PC-3 (cell line): ENCODE measurements around the gene OMP. TPM values are rescaled to one million over a fixed set of nuclear protein-coding genes. Genes with fewer than 3 reads are reported as not detected.

Experiments
- ATAC-seq: fragments of 200-7000 bp; cut with Tn5 transposase; 2 replicates; pipeline ENCODE4 v1.9.1; 2020; ENCODE audit warnings: mild to moderate bottlenecking, moderate library complexity
- BruUV-seq: library from RNA; stranded (reverse); fragments of 400-500 nt; replicated peaks from 2 replicates; lab custom pipeline; 2021; lab: Mats Ljungman, UMichigan
- CTCF ChIA-PET: fragments of 300-600 bp; sonication (Branson Sonifier 250); formaldehyde crosslinking; loops from one replicate; lab custom pipeline; 2022; ENCODE audit warnings: antibody characterized with exemption; lab: Charles Lee
- POLR2A ChIA-PET: fragments of 300-600 bp; sonication (Branson Sonifier 250); formaldehyde crosslinking; loops from one replicate; lab custom pipeline; 2022; ENCODE audit warnings: antibody characterized with exemption; ENCODE audit not compliant: unreplicated experiment; lab: Charles Lee
- DNase-seq: peaks from one replicate; pipeline ENCODE4 v3.0.0-alpha.2; 2015
- H2AFZ ChIP-seq: fragments of 300-600 bp; sonication (generic); 2 replicates; pipeline ENCODE4 v1.6.0; 2016; ENCODE audit warnings: antibody characterized with exemption, low read length
- H3F3A ChIP-seq: fragments of 300-600 bp; sonication (generic); one replicate; pipeline ENCODE4 v1.6.0; 2017; ENCODE audit warnings: antibody characterized with exemption, low read length, control low read depth, mild to moderate bottlenecking; ENCODE audit not compliant: unreplicated experiment
- H3K27ac ChIP-seq: fragments of 300-600 bp; sonication (generic); 2 replicates; pipeline ENCODE4 v1.5.1; 2016; ENCODE audit warnings: mild to moderate bottlenecking, low read length
- H3K27me3 ChIP-seq: fragments of 300-600 bp; sonication (generic); 2 replicates; pipeline ENCODE4 v1.6.1; 2016; ENCODE audit warnings: low read length, mixed read lengths
- H3K36me3 ChIP-seq: fragments of 300-600 bp; sonication (generic); 2 replicates; pipeline ENCODE4 v1.6.1; 2016; ENCODE audit warnings: low read depth, mixed run types, low read length, mixed read lengths
- H3K4me1 ChIP-seq: fragments of 300-600 bp; sonication (generic); 2 replicates; pipeline ENCODE4 v1.5.1; 2016; ENCODE audit warnings: low read length; ENCODE audit not compliant: insufficient read depth
- H3K4me2 ChIP-seq: fragments of 300-600 bp; sonication (generic); 2 replicates; pipeline ENCODE4 v1.6.0; 2016; ENCODE audit warnings: low read length
- H3K4me3 ChIP-seq: fragments of 300-600 bp; sonication (generic); 2 replicates; pipeline ENCODE4 v1.5.1; 2016; ENCODE audit warnings: mild to moderate bottlenecking, low read length, mixed read lengths
- H3K79me2 ChIP-seq: fragments of 300-600 bp; sonication (generic); 2 replicates; pipeline ENCODE4 v1.6.1; 2017; ENCODE audit warnings: low read length, mixed read lengths
- H3K9ac ChIP-seq: fragments of 300-600 bp; sonication (generic); 2 replicates; pipeline ENCODE4 v1.6.0; 2016; ENCODE audit warnings: mild to moderate bottlenecking, low read length
- H3K9me2 ChIP-seq: fragments of 300-600 bp; sonication (generic); replicated peaks from 2 replicates; pipeline ENCODE4 v1.6.1; 2016; ENCODE audit warnings: mixed run types, low read length, mixed read lengths
- H3K9me3 ChIP-seq: fragments of 300-600 bp; sonication (generic); 2 replicates; pipeline ENCODE4 v1.6.1; 2016; ENCODE audit warnings: low read length, mixed read lengths
- H4K20me1 ChIP-seq: fragments of 300-600 bp; sonication (generic); 2 replicates; pipeline ENCODE4 v1.6.1; 2016; ENCODE audit warnings: low read length, mixed read lengths
- EZH2 ChIP-seq: fragments of 300-600 bp; sonication (generic); IDR thresholded peaks from one replicate; pipeline ENCODE4 v1.6.1; 2017; ENCODE audit warnings: antibody characterized with exemption, mild to moderate bottlenecking, low read length; ENCODE audit not compliant: unreplicated experiment
- EZH2phosphoT487 ChIP-seq: fragments of 300-600 bp; sonication (generic); IDR thresholded peaks from 2 replicates; pipeline ENCODE4 v1.6.1; 2018; ENCODE audit warnings: mild to moderate bottlenecking, antibody characterized with exemption, low read length, borderline replicate concordance
- intact Hi-C: fragments of 100-400 bp; cut with micrococcal nuclease; formaldehyde crosslinking; loops from 2 replicates; pipeline ENCODE4 v1.9.0; 2023
- total RNA-seq: library from RNA; depleted of rRNA; stranded (reverse); fragments of >200 nt; gene quantifications from 2 replicates; pipeline ENCODE4 v1.2.3, GENCODE V29; 2014
- TF ChIP-seq, protein P1 (sequence below): fragments of 300-600 bp; sonication (generic); conservative IDR thresholded peaks from 2 replicates; pipeline ENCODE4 v1.5.1; 2017; ENCODE audit warnings: antibody characterized with exemption, low read depth, mild to moderate bottlenecking, low read length

Gene OMP
- total RNA-seq, 1 experiment from 2014 or later, result not detected

DNA sequence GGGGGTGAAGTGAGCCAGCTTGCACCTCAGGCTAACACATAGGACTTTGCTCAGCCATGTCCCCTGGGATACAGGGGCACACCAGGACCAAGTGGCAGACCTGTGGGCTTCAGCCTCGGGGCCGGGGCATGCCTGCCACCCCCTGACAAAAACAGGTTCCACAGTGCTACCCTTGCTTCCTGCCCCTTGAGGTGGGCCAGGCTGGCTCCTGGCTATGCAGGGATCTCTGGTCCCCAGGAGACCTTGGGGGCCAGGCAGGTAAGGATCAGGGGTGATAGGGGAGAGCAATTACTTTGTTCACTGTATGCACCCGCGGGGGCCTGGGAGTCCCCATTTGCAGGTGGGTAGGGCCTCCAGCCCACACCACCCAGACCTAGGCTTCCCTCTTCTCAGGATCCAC lies 23.1 kb downstream of the OMP start:
- Histone ChIP-seq H3K4me1 (peaks cover 6% of the 10 kb centered on the region; the same call in 1 of the 2 replicates), H3K36me3 (no peaks in the 10 kb centered on the region), H3K4me3 (no peak overlapping the region), H3K9me3 (no peaks in the 10 kb centered on the region), H2AFZ (no peak overlapping the region), H3K79me2 (no peaks in the 10 kb centered on the region), H3K27me3 (no peaks in the 10 kb centered on the region), H3K27ac (no peak overlapping the region), H3K9me2 (no peaks in the 10 kb centered on the region), H4K20me1 (no peaks in the 10 kb centered on the region), H3K9ac (no peak overlapping the region), H3K4me2 (no peak overlapping the region), H3F3A (no peaks in the 10 kb centered on the region)
- ATAC-seq, result no peak
- ChIA-PET POLR2A (no interaction called here), CTCF (no interaction called here)
- no peak for DNase-seq
- TF ChIP-seq EZH2phosphoT487 (no peak), EZH2 (no peak)
- TF ChIP-seq, protein P1, sequence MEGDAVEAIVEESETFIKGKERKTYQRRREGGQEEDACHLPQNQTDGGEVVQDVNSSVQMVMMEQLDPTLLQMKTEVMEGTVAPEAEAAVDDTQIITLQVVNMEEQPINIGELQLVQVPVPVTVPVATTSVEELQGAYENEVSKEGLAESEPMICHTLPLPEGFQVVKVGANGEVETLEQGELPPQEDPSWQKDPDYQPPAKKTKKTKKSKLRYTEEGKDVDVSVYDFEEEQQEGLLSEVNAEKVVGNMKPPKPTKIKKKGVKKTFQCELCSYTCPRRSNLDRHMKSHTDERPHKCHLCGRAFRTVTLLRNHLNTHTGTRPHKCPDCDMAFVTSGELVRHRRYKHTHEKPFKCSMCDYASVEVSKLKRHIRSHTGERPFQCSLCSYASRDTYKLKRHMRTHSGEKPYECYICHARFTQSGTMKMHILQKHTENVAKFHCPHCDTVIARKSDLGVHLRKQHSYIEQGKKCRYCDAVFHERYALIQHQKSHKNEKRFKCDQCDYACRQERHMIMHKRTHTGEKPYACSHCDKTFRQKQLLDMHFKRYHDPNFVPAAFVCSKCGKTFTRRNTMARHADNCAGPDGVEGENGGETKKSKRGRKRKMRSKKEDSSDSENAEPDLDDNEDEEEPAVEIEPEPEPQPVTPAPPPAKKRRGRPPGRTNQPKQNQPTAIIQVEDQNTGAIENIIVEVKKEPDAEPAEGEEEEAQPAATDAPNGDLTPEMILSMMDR, result no peak
- no TSS peak for BruUV-seq
- intact Hi-C loops, result no loop called here

DNA sequence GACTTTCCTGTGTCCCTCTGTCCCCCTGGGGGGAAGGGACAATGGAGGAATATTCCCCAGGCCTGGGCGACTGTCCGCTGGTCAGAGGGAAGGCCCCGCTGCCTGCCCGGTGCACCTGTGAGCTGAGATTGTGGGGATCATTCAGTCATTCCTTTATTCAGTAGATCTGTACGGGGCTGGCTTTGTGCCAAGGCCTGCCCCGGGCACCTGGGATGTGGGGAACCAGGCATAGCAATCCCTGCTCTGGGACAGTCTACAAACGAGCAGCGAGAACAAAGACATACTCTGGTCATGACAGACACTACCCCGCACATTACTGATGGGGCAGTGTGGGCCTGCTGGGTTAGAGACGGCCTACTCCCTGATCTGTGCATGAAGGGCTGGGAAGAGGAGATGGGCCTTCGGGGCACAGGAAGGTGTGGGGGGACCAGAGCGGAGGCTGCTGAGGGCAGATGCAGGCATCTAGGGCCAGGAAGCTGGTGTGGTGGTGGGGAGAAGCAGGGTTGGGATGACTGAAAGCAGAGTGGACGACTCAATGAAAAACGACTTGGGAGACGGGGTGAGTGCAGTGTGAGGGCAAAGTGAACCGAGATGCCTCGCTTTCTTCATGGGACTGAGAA lies 23.6 kb downstream of the OMP start:
- CTCF ChIA-PET, result interaction anchor here (0.5 kb wide), 1 partner anchor 464 kb away, joined by 3 read pairs; no protein-coding TSS in a partner anchor
- peak; percentile 23; the same call in 1 of the 2 replicates for ATAC-seq
- Histone ChIP-seq H3K9me3 (no peaks in the 10 kb centered on the region), H3K27ac (no peak overlapping the region), H3K4me2 (no peak overlapping the region), H3F3A (no peaks in the 10 kb centered on the region), H4K20me1 (no peaks in the 10 kb centered on the region), H3K36me3 (no peaks in the 10 kb centered on the region), H3K9ac (no peak overlapping the region), H3K9me2 (no peaks in the 10 kb centered on the region), H3K4me1 (peaks cover 6% of the 10 kb centered on the region; the same call in 1 of the 2 replicates), H3K4me3 (no peak overlapping the region), H3K27me3 (no peaks in the 10 kb centered on the region), H2AFZ (no peak overlapping the region), H3K79me2 (no peaks in the 10 kb centered on the region)
- intact Hi-C loops, result no loop called here
- POLR2A ChIA-PET, result no interaction called here
- TF ChIP-seq EZH2 (no peak), EZH2phosphoT487 (no peak)
- TF ChIP-seq, protein P1, result no peak
- no TSS peak for BruUV-seq
- no peak for DNase-seq

DNA sequence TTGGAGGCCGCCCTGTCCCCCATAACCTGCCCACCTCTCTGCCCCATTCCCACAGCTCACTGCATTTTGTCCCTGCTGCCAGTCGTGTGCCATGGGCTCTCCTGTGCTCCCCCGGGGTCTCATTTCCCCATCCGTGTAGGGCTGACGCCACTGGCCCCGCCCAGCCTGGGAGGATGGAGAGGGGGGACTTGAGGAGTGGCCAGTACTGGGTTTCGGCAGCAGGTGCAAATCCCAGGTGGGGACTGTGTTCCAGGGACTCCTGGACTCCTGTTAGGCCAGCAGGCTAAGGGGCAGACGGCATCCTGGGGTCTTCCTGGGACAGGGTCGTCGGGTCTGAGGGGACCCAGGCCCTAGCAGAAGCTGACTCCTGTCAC lies 24.2 kb downstream of the OMP start:
- TF ChIP-seq, protein P1, result no peak
- no peak for TF ChIP-seq EZH2
- TF ChIP-seq EZH2phosphoT487, result no peak
- ATAC-seq, result peak; percentile 25
- Histone ChIP-seq H3K4me1 (peaks cover 6% of the 10 kb centered on the region; the same call in 1 of the 2 replicates), H3F3A (no peaks in the 10 kb centered on the region), H3K9ac (no peak overlapping the region), H3K9me3 (no peaks in the 10 kb centered on the region), H3K9me2 (no peaks in the 10 kb centered on the region), H3K4me3 (peak overlapping the region; percentile 68), H3K79me2 (no peaks in the 10 kb centered on the region), H3K27me3 (no peaks in the 10 kb centered on the region), H3K27ac (no peak overlapping the region), H2AFZ (peak overlapping the region; percentile 96), H3K36me3 (no peaks in the 10 kb centered on the region), H3K4me2 (peak overlapping the region; percentile 92), H4K20me1 (no peaks in the 10 kb centered on the region)
- no peak for DNase-seq
- intact Hi-C loops, result loop anchor here (1.0 kb wide), 2 partner anchors 61 to 421 kb away; no protein-coding TSS in a partner anchor
- BruUV-seq, result no TSS peak
- ChIA-PET CTCF (interaction anchor here (0.5 to 1.0 kb wide), 4 partner anchors 36 to 463 kb away, joined by 3 to 4 read pairs (median 3); no protein-coding TSS in a partner anchor), POLR2A (no interaction called here)
